ENCODE results near the gene AGBL1.
"Not testable (repeated sequence)": the region's sequence is repeated elsewhere in the genome, so short reads cannot be mapped to it uniquely, and the experiment has no call there.

AGBL1 gene

GRCh38 chr15:86942285-86942684 is 862.6 kb downstream of the AGBL1 start:
- DNase-seq (ENCODE audit: low read depth), result no peak

DNA sequence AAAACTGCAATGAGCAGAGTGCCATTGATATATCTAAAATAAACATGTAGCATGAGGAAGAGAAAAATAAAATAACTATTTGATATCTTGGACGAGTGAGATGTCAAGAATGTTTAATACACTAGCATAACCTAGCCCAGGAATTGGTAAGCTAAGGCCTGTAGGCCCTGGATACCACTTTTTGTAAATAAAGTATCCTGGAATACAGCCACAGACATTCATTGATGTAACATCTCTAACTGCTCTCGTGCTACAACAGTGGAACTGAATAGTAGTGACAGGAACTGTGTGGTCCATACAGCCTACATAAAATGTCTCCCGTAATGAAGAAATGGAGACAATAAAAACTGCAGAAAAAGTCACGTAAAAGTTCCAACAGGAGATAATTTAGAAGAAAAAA is 869.0 kb downstream of the AGBL1 start:
- DNase-seq (ENCODE audit: low read depth), result no peak

GRCh38 chr15:86959254-86959653 is 879.6 kb downstream of the AGBL1 start:
- no peak for DNase-seq (ENCODE audit: low read depth)

- no peak for DNase-seq (ENCODE audit: low read depth)
Observed at GRCh38 chr15:86961669-86962068, 882.0 kb downstream of the AGBL1 start.

- no peak for DNase-seq (ENCODE audit: low read depth)
Observed at GRCh38 chr15:86964271-86964670, 884.6 kb downstream of the AGBL1 start.

- DNase-seq (ENCODE audit: low read depth), result no peak
Observed at GRCh38 chr15:86968244-86968643, 888.6 kb downstream of the AGBL1 start.

DNA sequence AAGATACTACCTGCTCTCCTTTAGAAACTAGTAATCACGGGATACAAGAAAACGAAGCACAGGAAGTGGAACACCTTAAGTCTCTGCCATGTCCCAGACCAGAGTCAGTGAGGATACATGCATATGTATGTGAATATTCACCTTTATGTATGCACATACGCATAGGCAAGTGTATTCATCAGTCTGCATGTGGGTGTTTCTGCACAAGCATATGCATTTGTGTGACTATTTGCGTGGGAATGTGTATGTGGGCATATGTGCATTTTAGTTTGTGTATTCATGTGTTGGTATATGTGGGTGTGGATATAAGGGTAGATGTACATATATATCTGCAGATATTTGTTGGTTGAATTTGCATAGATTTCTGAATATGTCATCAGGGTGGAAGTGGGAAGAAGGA is 889.7 kb downstream of the AGBL1 start:
- DNase-seq (ENCODE audit: low read depth), result no peak

GRCh38 chr15:86973284-86973844 is 893.7 kb downstream of the AGBL1 start:
- DNase-seq (ENCODE audit: low read depth), result no peak

- DNase-seq (ENCODE audit: low read depth), result no peak
Observed at GRCh38 chr15:86988033-86988432, 908.4 kb downstream of the AGBL1 start.

GRCh38 chr15:87021751-87022150 is 942.1 kb downstream of the AGBL1 start:
- no peak for DNase-seq (ENCODE audit: low read depth)

GRCh38 chr15:87031540-87032230 is 952.0 kb downstream of the AGBL1 start:
- DNase-seq (ENCODE audit: low read depth), result peak; percentile 10

GRCh38 chr15:87032295-87032694 is 952.6 kb downstream of the AGBL1 start:
- DNase-seq (ENCODE audit: low read depth), result no peak

GRCh38 chr15:87033056-87033455 is 953.4 kb downstream of the AGBL1 start:
- DNase-seq (ENCODE audit: low read depth), result no peak

DNA sequence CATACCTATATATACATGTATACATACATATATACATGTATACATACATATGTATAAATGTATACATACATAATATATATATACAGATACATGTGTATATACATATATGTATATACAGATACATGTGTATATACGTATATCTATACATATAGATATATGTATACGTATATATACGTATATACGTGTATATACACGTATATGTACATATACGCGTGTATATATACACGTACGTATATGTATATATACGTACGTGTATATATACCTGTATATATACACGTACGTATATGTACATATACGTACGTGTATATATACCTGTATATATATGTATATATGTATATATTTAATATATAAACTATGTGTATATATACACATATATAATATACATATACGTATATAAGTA is 955.2 kb downstream of the AGBL1 start:
- no peak for DNase-seq (ENCODE audit: low read depth)

DNA sequence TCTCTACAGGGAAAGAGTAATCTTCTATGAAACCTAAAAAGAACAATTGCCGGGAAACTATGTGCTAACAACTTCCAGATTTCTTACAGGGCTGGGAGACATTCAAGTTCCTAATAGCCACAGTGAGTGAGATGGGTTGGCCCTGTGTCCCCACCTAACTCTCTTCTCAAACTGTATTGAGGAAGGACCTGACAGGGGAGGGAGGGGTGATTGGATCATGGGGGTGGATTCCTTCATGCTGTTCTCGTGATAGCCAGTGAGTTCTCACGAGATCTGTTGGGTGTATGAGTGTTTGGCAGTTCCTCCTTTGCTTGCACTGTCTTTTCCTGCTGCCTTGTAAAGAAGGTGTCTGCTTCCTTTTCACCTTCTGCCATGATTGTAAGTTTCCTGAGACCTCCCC is 958.7 kb downstream of the AGBL1 start:
- DNase-seq (ENCODE audit: low read depth), result no peak

GRCh38 chr15:87042619-87043018 is 962.9 kb downstream of the AGBL1 start:
- not testable (repeated sequence) for DNase-seq (ENCODE audit: low read depth)

- DNase-seq (ENCODE audit: low read depth), result no peak
Observed at GRCh38 chr15:87045746-87046145, 966.1 kb downstream of the AGBL1 start.

DNA sequence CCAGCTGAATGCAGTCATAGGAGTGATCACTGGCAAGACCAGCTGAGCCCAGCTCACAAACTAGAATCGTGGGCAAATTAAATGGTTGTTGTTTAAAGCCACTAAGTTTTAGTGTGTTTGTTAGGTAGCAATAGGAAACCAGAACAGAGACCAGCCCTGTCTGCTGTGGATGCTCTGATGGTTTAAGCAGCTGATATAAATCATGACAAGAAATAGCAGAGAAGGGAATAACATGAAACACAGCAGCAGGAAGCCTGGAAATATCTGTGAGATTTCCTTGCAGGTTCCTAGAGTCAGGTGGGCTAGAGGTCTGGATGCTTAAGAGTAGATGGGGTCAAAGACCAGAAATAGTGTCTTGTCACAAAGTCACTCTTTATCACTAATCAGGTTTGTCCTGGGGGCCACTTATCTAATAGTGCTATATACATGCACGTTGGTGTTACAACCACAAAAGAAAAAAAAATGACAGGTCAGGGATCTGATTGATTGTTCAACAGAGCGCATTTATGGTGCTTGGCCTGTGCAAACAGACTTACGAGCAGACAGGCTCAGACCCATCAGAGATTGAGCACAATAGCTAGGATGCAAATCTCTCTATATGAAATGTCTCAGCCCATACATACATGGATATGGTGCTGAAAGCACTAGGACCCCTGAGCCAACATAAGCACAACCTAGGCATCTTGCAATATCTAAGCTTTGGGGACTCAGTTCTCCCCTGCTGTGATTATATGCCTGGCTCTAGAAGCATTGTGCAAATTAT is 967.7 kb downstream of the AGBL1 start:
- DNase-seq (ENCODE audit: low read depth), result no peak

Measured in GM04504 (cell line).